ENCODE data around the gene DIP2C.
A peak's percentile ranks its signal among the peaks of the same experiment; 100 is the strongest.
"Not testable (repeated sequence)": the region's sequence is repeated elsewhere in the genome, so short reads cannot be mapped to it uniquely, and the experiment has no call there.

Gene DIP2C

GRCh38 chr10:275680-276079 is 413.8 kb downstream of the DIP2C start:
- no peak for DNase-seq

GRCh38 chr10:274866-275265 is 414.6 kb downstream of the DIP2C start:
- DNase-seq, result no peak

- DNase-seq, result no peak
These were observed 416.4 kb downstream of the DIP2C start for GRCh38 chr10:273088-273487.

GRCh38 chr10:271722-272121 is 417.7 kb downstream of the DIP2C start:
- no peak for DNase-seq

- no peak for DNase-seq
These were observed 418.3 kb downstream of the DIP2C start for GRCh38 chr10:271201-271600.

GRCh38 chr10:269440-270074 is 419.9 kb downstream of the DIP2C start:
- no peak for DNase-seq

GRCh38 chr10:267705-268104 is 421.8 kb downstream of the DIP2C start:
- DNase-seq, result no peak

- no peak for DNase-seq
These were observed 422.5 kb downstream of the DIP2C start for GRCh38 chr10:266974-267425.

GRCh38 chr10:265816-266588 is 423.5 kb downstream of the DIP2C start:
- not testable (repeated sequence) for DNase-seq

- not testable (repeated sequence) for DNase-seq
These were observed 424.4 kb downstream of the DIP2C start for GRCh38 chr10:265074-265440.

- peak; percentile 7 for DNase-seq
These were observed 425.1 kb downstream of the DIP2C start for GRCh38 chr10:264160-265073.

GRCh38 chr10:260819-261429 is 428.5 kb downstream of the DIP2C start:
- DNase-seq, result no peak

GRCh38 chr10:251982-252582 is 437.4 kb downstream of the DIP2C start:
- DNase-seq, result no peak

GRCh38 chr10:248307-248706 is 441.2 kb downstream of the DIP2C start:
- no peak for DNase-seq

GRCh38 chr10:247480-247879 is 442.0 kb downstream of the DIP2C start:
- DNase-seq, result no peak

- DNase-seq, result no peak
These were observed 443.0 kb downstream of the DIP2C start for GRCh38 chr10:246431-246830.

- DNase-seq, result no peak
These were observed 445.2 kb downstream of the DIP2C start for GRCh38 chr10:244227-244626.

- DNase-seq, result no peak
These were observed 447.4 kb downstream of the DIP2C start for GRCh38 chr10:241966-242643.

GRCh38 chr10:241451-241850 is 448.0 kb downstream of the DIP2C start:
- no peak for DNase-seq

- DNase-seq, result no peak
These were observed 450.4 kb downstream of the DIP2C start for GRCh38 chr10:239109-239508.

- DNase-seq, result no peak
These were observed 453.6 kb downstream of the DIP2C start for GRCh38 chr10:235915-236314.
